Right renal pelvis (tissue), 4 donors: Measurements from ENCODE around the gene ABCC10. TPM values are rescaled to one million over a fixed set of nuclear protein-coding genes. Genes with fewer than 3 reads are reported as not detected.
"Not testable (repeated sequence)": the region's sequence is repeated elsewhere in the genome, so short reads cannot be mapped to it uniquely, and the experiment has no call there.

Experiments
- DNase-seq, 4 donors: peaks; one replicate each; pipeline ENCODE4 v3.0.0-alpha.2; 2013; ENCODE audit warnings: low read depth in 4 of 4, low spot score in 3 of 4, missing footprints in 1 of 4
- polyA plus RNA-seq, 4 donors: library from polyadenylated mRNA; unstranded; fragments of 120-200 nt; gene quantifications; one replicate each; pipeline ENCODE4 v1.2.1, GENCODE V29; 2013; ENCODE audit not compliant: insufficient read length in 4 of 4

Gene ABCC10
- polyA plus RNA-seq, 4 donors = 20.1 to 21.3 (median 20.9) TPM

DNA sequence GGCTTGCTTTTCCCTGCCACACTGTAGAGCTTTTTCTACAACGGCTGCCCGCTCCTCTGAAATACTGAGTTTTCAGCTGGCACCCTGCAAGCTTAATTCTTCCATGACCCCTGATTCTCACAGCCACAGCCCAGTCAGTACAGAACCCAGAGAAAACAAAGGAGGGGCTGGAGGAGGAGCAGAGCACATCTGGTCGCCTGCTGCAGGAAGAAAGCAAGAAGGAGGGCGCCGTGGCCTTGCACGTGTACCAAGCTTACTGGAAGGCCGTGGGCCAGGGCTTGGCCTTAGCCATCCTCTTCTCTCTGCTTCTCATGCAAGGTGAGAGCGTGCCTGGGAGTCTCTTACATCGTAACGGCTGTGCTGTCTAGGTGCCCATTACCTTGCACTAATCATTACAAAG is 16.7 kb downstream of the ABCC10 start:
- DNase-seq = no peak

DNA sequence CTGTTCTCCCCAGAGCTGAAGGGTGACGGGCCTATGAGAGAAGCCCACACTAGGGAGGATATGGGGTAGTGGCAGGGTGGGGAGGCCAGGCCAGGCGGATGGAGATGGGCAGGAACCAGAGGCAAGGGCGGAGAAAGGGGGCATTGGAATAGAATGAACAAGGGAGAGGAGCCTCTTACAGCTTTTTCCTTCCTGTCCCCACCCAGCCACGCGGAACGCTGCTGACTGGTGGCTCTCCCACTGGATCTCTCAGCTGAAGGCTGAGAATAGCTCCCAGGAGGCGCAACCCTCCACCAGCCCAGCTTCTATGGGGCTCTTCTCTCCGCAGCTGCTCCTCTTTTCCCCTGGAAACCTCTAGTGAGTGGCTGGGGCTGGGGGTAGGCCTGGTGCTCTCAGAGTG is 17.2 kb downstream of the ABCC10 start:
- DNase-seq = no peak

DNA sequence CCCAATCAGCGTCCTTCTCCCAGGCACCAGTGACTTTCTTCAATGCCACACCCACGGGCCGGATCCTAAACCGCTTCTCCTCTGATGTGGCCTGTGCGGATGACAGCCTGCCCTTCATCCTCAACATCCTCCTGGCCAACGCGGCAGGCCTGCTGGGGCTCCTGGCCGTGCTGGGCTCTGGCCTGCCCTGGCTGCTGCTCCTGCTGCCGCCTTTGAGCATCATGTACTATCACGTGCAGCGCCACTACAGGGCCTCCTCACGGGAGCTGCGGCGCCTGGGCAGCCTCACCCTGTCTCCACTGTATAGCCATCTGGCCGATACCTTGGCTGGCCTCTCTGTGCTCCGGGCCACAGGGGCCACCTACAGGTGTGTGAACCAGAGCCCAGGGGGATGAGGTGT is 18.2 kb downstream of the ABCC10 start:
- no peak for DNase-seq

DNA sequence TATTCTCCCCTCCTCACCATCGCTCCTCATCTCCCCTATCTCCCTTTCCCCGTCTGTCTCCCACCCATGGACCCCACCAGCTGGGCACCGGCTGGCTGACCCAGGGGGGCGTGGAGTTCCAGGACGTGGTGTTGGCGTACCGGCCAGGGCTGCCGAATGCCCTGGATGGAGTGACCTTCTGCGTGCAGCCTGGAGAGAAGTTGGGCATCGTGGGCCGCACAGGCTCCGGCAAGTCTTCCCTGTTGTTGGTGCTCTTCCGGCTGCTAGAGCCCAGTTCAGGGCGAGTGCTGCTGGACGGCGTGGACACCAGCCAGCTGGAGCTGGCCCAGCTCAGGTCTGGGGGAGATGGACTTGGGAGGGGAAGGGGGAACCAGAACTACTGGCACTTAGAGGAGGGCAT is 20.3 kb downstream of the ABCC10 start:
- no peak for DNase-seq

DNA sequence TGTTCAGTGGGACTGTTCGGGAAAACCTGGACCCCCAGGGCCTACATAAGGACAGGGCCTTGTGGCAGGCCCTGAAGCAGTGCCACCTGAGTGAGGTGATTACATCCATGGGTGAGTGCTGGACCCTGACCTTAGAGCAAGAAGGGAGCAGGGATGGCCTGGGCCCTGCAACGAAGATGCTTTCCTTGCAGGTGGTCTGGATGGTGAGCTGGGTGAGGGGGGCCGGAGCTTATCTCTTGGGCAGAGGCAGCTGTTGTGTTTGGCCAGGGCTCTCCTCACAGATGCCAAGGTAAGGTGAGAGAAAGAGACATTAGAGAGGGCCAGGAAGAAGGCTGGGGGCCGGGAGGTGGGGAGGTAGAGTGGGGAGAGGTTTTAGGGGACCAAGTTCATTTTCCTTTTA is 21.6 kb downstream of the ABCC10 start:
- no peak for DNase-seq

DNA sequence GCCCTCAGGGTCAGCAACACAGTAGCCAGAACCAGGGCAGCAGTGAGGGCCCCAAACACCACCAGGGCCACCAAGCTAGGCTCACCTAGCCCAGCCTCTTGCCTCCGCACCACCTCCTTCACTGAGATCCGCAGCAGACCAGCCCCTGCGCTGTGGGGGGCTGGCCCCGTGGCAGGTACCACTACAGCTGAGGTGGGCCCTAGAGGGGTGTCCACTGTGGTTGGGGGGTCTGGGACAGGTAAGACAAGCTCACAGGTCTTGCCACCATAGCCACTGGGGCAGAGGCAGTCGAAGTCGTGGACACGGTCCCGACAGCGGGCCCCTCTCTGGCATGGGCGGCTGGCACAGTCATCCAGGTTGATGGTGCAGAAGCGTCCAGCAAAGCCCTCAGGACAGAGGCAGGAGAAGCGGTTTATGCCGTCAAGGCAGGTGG is 23.4 kb downstream of the ABCC10 start:
- DNase-seq = no peak

DNA sequence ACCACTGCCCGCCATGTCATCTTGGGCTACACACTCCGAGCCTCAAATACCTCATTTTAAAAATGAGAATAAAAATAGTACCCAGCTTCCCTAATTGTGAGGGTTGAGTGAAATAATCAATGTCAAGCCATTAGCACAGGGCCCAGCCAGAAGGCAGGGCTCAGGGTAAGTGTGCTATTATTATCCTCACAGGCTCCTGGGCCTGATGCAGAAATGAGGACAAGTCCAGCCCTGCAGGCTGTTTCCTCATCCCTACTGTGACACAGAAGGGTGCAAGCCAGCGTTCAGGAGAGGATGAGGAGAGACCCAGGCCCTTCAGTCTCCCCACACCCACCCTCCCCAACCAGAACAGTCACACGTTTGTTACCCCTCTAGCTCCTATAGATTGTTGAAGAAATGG is 24.0 kb downstream of the ABCC10 start:
- DNase-seq = no peak

DNA sequence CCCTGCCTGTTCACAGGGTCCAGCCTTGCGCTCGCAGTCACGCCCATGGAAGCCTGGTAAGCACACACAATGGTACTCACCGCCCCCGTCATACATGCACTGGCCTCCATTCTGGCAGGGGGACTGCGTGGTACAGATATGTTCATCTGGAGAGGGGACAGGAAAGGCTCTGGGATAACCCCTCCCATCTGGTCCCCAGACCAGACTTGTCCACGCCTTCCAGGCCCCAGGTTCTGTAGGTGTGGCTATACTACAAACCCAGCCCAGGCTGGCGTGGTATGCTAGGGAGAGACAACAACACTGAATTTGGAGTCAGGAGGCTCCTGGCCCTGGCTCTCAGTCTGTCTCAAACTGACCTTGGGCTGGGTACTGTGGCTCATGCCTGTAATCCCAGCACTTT is 24.6 kb downstream of the ABCC10 start:
- DNase-seq = no peak

DNA sequence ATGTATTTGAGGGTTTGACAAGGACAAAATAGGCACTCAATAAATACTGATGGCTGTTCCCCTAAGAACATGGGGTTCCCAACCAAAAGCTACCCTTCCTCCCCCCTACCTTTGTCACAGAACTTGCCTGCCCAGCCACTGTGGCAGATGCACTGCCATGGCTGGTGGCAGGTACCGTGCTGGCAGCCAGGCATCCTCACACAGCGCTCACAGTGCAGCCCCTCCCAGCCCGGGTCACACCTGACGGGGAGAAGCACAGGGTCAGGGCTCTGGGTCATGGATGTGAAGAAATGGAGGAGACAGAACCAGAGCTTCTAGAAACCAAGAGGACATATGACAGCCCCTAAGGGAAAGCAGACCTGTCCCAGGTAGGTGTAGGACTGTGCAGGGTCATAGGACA is 25.6 kb downstream of the ABCC10 start:
- no peak for DNase-seq

DNA sequence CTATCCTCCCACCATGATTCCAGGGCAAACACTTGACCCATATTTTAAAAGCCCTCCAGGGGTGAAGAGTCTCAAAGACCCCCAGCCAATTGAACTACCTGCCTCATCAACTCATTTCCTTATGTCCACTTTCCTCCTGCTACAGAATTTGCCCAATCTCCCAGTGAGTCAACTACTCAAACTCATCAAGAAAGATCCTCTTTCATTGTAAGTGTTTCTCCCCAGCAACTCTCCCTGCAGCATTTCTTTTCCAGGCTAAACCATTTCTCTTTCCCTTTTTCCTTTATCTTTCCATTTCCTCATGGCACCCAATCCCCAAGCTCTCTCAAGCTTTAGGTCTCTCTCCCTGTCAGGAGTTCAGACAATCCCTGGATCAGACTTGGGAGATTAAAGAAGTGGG is 26.5 kb downstream of the ABCC10 start:
- no peak for DNase-seq

DNA sequence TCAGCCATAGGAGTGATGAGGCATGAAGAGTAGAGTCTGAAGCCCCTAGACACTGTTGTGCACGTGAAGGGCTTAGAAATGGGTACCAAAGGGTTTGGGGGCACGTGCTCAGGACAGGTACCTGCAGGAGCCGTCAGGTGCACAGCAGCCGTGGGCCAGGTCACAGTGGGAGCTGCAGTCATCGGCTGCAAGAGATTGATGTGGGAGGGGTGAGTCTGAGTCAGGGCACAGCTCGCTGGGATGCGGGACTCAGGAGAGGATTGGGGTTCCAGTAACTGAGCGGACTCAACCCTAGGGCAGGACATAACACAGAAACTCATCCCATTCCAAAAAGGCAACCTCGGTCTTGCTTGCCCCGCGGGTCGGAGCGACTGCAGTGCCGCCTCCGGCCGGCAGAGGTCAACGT is 27.0 kb downstream of the ABCC10 start:
- peak in 1 of 4 donors; percentile 56 for DNase-seq

DNA sequence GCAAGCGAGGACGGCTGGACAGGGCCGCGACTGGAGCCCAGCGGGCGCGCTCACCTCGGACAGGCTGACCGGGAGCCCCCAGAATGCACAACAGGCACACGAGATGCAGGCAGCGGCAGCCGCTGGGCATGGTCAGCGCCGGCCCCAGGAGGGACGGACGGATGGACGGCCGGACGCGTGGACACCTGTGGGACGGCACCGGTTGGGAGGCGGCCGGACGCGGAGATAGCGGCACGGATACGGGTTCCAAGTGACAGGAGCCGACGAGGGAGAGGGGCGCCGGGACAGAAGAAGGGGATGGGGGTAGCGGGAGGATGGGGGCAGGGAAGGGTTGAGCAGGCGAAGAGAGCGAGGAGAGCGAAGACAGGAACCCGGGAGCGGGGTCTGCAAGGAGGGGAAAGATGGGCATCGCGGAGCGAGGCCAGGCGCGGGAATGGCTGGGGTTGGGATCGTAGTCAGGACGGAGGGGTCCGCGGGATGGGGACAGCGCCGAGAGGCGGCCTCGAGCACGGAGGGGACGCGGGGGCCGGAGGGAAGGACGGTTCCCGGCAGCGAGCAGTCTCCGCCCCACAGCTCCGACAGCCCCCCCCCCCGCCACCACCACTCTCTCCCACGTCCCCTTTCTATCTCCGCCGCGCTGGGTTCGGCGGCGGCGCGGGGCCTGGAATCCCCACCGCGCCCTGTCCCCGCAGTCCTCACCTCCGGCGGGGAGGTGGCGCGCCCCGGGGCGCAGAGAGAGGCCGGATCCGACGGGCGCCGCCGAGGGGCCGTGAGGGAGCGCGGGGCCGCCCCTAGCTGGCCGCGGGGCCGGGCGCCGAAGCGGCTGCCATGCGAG is 27.6 kb downstream of the ABCC10 start:
- peak in 3 of 4 donors; percentile 36 to 70 (median 49) for DNase-seq

DNA sequence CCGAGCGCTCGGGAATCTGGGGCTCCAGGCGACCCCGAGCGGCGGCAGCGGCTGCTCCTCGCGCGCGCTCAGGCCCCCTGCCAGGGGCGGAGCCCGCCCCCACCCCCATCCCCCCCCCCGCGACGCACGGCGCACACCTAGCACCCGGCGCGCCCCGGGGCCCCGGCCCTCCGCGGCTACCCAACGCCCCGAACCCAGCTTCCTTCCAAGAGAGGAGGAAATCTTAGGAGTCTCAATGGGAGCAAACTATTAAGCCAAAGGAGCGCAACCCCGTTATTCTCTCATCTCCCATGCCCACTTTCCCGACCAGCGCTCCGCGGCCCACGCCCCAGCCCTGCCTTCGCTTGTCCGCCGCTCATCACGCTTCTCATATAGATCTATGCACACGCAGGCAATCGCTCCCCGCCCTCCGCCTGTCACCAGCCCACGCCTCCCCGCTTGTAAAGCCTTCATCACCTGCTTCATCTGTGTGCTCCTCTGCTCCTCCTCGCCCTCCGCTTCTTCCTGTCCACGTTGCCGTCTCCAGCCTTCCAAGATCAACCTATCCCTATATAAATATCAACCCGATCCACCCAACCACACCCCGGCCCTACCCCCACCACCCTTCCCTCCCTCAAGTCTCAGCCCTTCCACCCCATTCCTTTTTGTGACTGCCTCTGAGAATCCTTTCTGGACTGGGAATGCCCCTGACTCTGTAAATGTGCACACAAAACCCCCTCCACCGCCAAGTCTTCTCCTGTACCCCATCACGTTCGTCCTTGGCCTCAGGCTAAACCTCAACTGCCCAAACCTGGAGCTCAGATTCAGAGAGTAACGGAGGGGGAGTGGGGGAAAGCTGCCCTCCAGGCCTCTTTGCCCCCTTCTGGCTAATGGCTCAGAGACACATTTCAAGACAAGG is 28.4 kb downstream of the ABCC10 start, which contains the start of gene DLK2:
Gene DLK2, minus strand, starts transcription at position 18 of the 898 bp plus-strand sequence. CDS start 723 bp downstream, outside the sequence.
- DNase-seq = no peak

DNA sequence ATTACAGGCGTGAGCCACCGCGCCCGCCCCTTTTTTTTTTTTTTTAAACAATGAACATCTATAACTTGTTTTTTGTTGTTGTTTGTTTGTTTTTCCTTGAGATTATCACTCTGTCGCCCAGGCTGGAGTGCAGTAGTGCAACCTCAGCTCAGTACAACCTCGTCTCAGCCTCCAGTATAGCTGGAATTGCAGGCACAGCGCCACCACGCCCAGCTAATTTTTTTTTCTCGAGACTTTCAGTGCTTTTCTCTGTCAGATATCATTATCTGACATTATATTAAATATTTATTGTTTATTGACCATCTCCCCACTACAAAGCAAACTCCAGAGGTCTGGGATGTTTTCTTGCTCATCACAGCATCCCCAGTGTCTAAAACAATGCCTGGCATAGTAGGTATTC is 30.3 kb downstream of the ABCC10 start:
- no peak for DNase-seq

DNA sequence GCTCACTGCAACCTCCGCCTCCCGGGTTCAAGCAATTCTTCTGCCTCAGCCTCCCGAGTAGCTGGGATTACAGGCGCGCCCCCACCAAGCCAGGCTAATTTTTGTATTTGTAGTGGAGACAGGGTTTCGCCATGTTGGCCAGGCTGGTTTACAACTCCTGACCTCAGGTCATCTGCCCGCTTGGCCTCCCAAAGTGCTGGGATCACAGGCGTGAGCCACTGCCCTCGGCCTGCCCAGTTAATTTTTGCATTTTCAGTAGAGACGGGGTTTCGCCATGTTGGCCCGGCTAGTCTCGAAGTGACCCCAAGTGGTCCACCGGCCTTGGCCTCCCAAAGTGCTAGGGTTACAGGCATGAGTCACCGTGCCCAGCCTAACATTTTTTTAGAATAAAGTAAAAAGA is 30.8 kb downstream of the ABCC10 start:
- DNase-seq = not testable (repeated sequence)

DNA sequence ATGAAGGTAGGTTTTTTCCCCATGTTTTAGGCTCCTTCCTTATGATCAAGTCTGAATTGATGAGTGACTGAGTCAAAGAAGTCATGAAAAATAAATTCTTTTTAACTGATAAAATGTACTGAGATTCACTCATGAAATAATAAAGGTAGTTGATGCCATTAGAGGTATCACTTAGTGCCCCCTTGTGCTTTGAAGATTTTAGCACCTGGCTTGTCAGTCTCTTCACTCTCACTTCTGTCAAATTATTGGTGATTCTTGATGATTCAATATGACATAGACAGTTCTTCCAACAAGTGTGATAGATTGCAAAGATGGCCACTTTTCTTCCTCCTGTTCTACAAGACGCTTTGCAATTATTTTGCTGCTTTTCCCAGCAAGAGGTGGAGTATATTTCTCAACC is 32.2 kb downstream of the ABCC10 start:
- no peak for DNase-seq

DNA sequence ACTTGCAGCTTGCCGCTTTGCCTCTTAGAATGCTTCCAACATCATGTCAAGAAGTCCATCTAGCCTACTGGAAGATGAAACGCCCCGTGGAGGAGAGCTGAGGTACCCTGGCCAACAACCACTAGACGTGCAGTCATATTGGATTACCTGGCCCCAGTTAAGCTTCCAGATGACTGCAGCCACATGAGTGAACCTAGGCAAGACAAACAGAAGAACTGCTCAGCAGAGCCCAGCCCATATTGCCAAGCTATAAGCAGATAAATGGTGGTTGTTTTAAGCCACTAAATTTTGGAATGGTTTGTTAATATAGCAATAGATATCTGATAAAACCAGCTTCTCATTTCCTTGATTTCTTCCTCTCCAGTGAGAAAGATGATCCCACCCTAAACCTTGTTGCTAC is 32.7 kb downstream of the ABCC10 start:
- DNase-seq = no peak

DNA sequence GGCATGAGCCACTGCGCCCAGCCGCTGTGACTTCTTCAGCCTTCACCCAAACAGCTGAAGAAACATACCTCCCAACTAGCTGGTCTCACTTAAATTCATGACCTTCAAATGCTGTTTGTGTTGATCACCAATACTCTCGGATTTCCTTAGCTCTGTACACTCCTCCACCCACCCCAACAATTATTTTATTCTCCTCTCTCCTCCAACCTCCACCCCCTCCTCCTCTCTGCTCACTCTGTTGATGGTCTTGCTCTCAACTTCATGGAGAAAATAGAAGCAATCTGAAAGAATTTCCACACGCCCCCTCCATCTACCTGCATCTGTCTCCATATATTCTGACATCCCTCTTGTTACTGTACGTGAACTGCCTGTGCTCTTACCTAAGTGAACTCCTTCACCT is 34.6 kb downstream of the ABCC10 start:
- DNase-seq = no peak

DNA sequence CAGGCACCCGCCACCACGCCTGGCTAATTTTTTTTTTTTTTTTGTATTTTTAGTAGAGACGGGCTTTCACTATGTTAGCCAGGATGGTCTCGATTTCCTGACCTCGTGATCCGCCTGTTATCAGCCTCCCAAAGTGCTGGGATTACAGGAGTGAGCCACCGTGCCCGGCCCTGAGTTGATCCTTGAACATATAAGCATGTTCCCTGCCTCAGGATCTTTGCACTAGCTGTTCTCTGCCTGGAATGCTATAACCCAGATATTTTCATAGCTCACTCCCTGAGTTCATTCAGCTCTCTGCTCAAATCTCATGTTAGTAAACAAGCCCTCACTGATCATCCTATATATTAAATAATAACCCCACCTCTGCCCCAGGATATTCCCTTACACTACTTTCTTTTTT is 37.0 kb downstream of the ABCC10 start:
- DNase-seq = no peak

DNA sequence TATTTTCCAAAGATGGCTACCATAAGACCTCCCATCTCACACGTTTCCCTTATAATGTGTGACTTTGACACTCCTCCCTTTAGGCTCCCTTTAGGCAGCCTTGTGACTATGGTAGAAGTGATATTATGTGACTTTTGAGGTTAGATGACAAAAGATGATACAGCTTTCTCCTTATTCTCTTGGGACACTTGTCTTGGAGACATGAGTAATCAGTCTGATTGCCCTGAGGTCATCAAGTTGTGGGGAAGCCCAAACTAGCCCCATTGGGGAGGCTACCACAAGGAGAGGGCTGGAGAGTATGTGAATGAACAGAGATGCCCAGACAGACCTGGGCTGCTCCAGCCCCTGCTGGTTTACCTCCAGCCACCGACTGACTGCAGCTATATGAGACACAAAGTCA is 38.6 kb downstream of the ABCC10 start:
- no peak for DNase-seq

DNA sequence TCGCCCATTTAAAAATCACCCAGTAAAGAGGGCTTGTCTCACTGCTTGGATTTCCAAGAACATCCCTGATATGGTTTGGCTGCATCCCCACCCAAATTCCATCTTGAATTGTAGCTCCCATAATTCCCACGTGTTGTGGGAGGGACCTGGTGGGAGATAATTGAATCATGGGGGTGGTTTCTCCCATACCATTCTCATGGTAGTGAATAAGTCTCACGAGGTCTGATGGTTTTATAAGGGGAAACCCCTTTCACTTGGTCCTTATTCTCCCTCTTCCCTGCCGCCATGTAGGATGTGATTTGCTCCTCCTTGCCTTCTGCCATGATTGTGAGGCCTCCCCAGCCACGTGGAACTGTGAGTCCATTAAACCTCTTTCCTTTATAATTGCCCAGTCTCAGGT is 39.9 kb downstream of the ABCC10 start:
- not testable (repeated sequence) for DNase-seq

DNA sequence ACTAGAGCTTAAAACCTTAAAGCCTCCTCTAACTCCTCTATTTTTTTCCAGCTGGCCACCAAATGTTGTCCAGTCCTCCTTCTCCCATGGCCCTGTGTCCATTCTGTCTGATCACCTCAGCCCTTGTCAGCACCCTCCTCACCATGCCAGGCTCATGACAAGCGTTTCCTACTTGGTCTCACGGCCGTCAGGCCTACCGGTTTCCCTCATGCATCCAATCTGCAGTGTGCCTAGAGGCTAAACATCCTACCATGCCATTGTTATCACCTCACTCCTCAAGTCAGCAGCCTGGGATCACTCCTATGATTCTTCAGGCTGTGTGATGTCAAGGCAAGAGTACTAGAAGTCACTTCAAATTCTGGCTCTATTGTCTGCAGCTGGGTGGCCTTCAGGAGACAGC is 40.4 kb downstream of the ABCC10 start:
- DNase-seq = no peak
